SHP77 (cell line): ENCODE results near the gene CCDC57.

Experiments used
- DNase-seq, 2 experiments: peaks; one replicate each; lab custom pipeline; 2025; lab: John Stamatoyannopoulos, UW

The CCDC57 gene

GRCh38 chr17:82105882-82106687 lies 106.6 kb downstream of the CCDC57 start:
- DNase-seq: peak; percentile 86 to 89

GRCh38 chr17:82105417-82105881 lies 107.2 kb downstream of the CCDC57 start:
- DNase-seq: no peak

- no peak for DNase-seq
These were observed 107.7 kb downstream of the CCDC57 start for GRCh38 chr17:82104797-82105416.

- DNase-seq: no peak
These were observed 108.8 kb downstream of the CCDC57 start for GRCh38 chr17:82103553-82104451.

DNA sequence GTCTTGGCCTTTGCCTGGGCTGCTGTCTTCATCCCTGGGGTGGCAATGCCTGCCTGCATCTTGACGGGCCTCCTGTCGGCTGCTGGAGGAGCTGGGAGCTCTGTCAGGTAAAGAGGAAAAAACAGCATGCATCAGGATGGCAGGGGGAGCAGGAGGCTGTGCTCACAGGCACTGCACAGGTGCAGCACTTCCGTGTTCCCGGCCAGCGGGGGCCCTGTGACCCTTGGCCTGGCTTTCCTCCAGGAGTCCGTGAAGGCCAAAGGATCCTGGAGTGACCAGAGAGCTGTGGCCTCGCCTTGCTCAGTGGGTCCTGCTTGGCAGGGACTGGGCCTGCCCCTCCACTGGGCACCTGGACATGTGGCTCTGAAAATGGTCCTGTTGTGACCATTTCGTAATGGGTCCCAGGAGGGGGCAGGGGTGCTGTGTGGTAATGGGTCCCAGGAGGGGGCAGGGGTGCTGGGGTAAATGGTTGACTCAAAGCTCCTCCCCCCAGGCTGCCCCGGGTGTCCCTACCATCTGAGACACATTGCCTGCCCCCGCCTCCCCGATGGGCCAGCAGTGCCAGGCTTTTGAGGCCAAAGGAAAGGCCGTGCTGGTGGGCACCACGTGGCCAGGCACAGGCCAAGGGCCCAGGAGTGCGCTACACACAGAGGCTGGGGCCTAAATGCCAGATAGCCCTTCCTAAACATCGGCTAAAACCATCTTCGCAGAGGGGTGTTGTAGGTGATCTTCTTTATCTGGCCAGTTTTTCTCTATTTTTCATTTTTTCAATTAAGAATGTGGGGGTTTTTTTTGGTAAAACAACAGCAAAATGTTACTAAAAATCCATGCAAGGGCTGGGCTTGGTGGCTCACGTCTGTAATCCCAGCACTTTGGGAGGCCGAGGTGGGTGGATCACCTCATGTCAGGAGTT lies 110.6 kb downstream of the CCDC57 start:
- DNase-seq: no peak

- DNase-seq: no peak
These were observed 111.3 kb downstream of the CCDC57 start for GRCh38 chr17:82101301-82101715.

DNA sequence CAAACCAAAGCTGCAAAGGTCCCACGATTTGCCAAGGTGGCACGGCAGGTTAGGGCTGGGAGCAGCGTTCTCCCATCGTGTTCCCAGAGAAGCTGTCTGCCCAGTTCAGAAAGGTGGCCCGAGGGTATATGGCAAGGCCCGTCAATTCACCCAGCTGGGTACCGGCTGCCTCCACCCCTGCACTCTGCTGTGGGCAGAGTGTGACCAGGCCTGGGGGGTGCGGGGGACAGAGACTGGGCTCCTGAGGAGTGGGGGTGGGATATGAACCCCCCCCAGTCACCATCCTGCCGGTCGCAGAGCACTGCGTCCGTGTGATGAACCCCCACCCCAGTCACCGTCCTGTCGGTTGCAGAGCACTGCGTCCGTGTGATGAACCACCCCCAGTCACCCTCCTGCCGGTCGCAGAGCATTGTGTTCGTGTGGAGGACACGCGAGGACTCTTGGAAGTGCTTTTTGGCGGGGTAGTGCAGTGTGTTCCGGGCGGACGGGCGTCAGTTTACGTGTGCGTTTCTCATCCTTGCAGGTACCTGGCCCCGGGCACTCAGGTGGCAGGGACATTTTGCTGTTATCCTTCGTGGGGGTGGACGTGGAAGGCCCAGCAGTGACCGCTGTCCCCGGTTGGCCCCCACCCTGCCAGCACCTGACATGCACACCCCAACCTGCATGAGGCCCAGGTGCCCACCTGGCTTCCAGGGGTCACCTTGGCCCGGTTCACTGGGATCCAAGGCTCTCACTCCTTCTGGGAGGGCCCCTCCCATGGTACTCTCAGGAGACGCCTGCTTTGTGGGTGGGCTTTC lies 111.9 kb downstream of the CCDC57 start:
- DNase-seq: no peak

DNA sequence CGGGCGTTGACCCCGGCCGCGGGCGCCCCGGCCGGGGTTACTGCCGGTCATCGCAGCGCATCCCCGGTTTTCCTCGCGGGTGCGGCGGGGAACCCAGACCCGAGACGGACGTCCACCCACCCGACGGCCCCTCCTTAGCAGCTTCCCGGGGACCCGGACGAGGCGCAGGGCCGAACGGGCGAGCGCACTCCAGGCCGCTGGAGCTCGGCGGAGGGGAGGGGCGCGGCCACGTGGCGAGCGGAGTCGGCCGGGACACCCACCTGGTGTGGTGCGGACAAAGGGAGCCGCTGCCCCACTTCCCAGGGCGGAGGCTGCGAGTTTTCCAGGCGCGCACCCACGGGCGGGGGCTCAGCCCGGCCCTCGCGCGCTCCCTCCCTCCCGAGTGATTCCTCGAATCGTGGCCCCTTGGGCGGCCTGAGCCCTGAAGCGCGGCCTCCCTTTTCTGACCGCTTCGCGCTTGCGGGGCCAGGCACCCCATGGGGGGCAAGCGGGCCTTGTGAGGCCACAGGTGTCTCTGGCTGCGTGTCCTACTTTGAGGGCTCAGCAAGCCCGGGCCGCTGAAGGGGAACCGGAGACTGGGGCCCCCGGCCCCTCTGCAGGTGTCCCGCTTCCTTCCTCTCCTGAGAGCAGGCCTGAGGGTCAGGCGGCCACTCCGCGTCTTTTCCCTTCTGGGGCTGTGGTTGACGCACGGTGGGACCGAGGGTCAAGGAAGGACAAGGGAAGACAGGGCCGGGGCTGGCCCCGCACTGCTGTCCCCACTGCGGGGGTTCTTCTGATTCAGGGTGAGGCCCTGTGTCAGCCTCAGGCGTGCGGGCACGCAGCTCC lies 113.5 kb downstream of the CCDC57 start:
- DNase-seq: peak in 1 of 2 experiments; percentile 26

GRCh38 chr17:82098169-82098938 lies 114.3 kb downstream of the CCDC57 start, which contains the start of gene FASN:
TSS of gene FASN (minus strand) at chr17:82098236. CDS start at chr17:82096445, 1,791 bp downstream.
- DNase-seq: peak; percentile 94 to 95

- no peak for DNase-seq
These were observed 114.8 kb downstream of the CCDC57 start for GRCh38 chr17:82097919-82098168.

GRCh38 chr17:82097184-82097918 lies 115.3 kb downstream of the CCDC57 start:
- DNase-seq: no peak

DNA sequence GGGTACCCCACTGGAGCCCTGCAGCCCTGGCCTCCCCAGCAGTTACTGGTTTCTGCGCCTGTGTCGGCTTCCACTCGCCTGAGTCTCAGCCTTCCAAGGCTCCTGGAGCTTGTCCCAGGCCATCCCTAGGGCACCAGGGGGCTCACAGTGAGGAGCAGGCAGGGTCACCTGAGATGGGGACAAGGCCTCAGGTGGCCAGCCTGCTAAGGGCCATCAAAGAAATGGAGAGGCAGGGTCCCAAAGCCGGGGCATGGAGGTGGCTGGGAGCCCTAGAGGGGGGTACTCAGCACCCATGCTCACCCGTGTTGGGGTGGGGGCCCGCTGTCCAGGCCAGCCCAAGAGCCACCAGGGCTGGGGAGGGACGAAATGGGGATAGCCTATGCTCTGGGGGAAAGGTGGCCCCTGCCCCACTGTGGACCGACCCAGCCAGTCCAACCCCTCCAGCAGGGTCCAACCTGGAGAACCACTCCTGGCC lies 115.9 kb downstream of the CCDC57 start:
- DNase-seq: no peak

GRCh38 chr17:82095777-82096708 lies 116.6 kb downstream of the CCDC57 start:
- no peak for DNase-seq

- DNase-seq: no peak
These were observed 117.5 kb downstream of the CCDC57 start for GRCh38 chr17:82094931-82095776.

DNA sequence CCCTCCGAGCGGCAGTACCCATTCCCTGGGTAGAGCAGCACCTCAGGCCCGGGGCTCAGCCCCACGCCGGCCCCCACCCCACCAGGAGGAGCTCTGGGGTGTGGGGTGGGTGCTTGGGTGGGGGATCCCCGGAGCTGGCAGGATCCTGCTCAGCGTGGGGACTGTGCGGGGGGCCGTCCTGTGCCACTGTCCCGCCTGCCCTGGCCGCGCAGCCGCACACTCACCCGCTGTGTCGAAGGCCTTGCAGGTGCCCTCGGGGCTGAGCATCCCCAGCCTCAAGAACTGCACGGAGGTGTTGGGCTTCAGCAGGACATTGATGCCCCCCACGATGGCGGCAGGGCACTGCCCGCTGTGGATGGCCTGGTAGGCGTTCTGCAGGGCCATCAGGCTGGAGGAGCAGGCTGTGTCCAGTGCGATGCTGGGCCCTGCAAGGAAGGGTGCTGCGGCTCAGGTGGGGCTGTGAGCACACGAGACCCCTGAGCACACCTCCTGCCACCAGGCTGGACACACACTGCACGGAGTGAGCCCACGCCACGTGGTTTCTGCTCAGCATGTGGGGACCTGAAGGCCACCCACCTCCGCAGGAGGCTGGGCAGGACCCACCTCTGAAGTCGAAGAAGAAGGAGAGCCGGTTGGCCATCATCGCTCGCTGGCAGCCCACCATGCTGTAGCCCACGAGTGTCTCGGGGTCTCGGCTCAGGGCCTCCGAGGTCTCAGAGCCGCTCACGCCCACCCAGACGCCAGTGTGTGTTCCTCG lies 119.5 kb downstream of the CCDC57 start:
- DNase-seq: no peak
